ENCODE results near the gene PCCA.
A peak's percentile ranks its signal among the peaks of the same experiment; 100 is the strongest.
"Not testable (repeated sequence)": the region's sequence is repeated elsewhere in the genome, so short reads cannot be mapped to it uniquely, and the experiment has no call there.

The PCCA gene

DNA sequence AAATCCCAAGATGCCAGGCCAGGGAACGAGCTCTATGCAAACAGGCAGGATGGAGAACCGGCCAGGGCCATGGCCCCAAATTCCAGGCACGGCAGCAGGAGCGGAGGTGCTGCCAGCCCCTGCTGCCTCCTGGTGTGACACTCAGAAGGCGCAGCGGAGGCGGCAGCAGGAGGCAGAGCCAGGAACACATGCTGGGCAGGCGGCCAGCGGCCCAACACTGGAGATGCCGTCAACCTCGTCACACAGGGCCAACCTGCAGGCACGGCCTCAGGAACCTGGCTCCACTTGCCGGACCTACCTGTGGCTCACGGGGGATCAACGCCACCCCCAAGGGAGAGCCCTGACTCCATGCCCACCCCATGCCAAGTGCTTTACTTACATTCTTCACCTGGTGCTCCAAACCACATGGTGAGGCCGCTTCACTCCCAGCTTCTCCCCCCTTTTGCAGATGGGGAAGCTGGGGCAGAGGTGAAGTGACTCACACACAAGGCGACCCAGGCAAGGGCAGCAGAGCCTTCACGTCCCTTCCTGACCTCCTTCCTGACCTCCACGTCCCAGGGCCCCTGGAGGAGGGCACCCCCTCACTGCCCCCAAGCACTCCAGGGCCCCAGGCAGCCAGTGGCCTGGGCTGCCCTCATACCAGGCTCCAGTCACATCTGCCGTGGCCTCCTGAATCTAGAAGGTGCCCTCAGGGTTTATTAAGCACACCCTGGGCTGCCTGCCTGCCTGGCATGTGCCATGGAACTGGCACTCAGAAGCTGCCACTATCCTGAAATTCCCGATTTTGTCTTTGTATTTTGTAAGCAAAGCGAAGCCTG lies 456.2 kb downstream of the PCCA start:
- no peak for DNase-seq (ENCODE audit: low read depth)

GRCh38 chr13:100545684-100546061 lies 456.8 kb downstream of the PCCA start:
- no peak for DNase-seq (ENCODE audit: low read depth)

DNA sequence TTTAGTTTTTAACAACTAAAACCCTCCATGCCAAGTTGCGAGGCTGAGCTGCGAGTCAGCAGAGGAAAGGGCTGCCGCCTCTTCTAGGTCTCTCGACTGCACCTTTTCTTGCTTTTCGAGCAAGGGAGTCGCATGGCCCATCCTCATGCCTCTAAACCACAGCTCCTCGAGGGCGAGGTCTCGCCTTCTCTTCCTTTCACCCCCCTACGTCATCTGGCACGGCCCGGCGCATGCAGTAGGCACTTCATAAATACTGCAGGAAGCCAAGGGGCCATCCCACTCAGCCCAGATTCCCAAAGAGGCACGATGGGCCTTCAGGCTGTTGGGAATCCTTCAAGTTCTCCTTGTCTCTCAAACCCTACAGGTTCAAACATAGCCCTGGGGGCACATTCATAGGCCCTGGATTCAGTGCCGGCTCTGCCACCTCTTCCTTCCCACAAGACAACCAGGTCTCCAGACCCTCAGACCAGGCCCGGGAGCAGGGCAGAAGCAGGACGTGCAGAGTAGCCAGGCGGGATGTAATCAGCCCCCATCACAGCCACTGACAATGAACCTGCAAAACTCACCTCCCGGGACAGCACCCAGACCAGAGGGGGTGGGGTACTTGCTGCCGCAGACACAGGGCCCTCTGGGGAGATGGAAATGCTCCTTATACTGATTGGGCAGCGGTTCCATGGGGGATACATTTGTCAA lies 458.0 kb downstream of the PCCA start:
- no peak for DNase-seq (ENCODE audit: low read depth)

- no peak for DNase-seq (ENCODE audit: low read depth)
These were observed 458.9 kb downstream of the PCCA start for GRCh38 chr13:100547791-100548201.

- DNase-seq (ENCODE audit: low read depth) = no peak
These were observed 460.4 kb downstream of the PCCA start for GRCh38 chr13:100549316-100549715.

DNA sequence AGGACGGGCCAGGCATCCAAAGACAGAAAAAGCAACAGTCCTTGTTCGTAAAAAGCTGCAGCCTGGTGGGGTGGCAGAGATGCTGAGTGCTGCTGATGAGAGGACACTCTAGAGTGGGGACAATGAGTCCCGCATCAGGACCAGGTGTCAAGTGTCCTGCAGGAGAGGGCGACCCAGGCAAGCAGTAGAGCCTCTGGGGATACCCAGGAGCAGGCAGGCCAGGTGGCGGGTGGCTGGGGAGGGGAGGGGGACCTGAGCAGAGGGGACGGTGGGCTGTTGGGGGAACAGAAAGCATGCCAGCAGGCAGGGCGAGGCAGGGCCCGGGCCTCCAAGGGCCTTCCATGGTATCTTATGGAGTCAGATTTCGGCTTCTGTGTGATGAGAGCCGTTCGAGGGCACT lies 463.9 kb downstream of the PCCA start:
- DNase-seq (ENCODE audit: low read depth) = no peak

DNA sequence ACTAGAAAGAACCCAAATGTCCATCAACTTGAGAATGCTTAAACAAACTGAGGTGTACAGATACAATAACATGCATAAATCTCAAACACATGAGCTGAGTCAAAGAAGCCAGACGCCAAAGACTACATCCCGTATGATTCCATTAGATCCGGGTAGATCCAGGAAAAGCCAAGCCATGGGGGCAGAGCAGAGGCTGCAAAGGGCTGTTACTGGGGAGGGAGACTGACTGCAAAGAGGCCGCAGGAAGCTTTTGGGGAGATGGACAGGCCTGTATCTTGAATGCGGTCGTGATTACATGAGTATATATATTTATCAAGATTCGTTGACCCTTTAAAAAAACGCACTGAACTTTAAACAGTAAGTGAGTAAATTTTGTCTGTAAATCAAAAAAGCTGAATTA lies 471.0 kb downstream of the PCCA start:
- no peak for DNase-seq (ENCODE audit: low read depth)

GRCh38 chr13:100560498-100561157 lies 471.7 kb downstream of the PCCA start:
- DNase-seq (ENCODE audit: low read depth) = no peak

GRCh38 chr13:100561158-100561499 lies 472.2 kb downstream of the PCCA start:
- DNase-seq (ENCODE audit: low read depth) = no peak

GRCh38 chr13:100561599-100562204 lies 472.8 kb downstream of the PCCA start:
- no peak for DNase-seq (ENCODE audit: low read depth)

- DNase-seq (ENCODE audit: low read depth) = no peak
These were observed 474.9 kb downstream of the PCCA start for GRCh38 chr13:100563779-100564178.

DNA sequence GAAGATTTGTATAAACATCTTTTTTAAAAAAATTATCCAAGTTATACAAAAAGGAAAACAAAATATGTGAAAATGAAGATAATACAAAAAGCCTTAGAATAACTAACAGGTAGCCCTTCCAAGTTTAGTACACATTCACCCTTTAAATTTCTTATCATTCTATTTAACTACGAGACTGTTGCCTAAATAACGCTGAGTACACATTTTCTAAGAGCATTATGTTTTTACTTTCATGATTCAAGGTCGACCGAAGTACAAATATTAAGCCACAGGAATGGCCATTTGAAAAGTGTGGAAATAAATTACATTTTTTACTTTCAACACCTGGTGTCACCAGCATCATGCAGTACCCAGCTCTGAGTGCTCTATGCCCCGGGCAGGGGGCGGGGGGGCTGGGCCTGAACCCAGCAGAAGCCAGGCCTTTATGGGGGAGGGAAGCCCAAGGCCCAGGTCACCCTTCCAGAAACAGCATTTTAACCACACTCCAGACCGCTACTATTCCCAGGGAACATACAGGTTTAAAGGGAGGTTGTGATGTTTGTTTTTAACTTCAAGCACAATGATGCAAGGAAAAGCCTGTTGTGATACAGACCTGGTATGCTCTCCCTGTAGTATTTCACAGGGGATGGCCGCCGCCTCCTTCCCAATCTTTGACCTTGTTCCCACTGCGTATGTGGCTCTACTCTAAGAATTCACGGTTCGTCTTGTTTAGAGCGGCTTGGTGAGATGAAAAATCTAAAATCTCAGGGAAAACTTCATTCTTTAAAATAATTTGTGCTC lies 475.7 kb downstream of the PCCA start:
- DNase-seq (ENCODE audit: low read depth) = no peak

DNA sequence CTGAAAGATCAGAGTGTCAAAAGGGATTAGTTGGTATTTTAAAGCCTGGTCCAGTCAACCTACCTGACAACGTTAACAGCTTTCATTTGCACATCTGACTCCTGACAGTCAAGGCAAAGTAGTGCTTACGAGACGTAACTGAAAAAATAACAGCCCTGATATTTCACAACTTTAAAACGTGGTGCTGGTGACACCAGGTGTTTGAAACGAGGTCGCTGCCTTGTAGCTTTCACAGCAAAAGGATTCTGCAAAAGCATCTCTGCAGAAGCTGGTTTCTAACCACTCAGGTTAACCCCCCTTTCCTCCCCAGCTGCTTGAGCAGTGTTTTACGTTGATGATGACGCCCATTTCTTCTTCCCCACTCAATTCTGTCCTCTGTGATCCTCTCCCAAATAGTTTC lies 476.4 kb downstream of the PCCA start:
- no peak for DNase-seq (ENCODE audit: low read depth)

DNA sequence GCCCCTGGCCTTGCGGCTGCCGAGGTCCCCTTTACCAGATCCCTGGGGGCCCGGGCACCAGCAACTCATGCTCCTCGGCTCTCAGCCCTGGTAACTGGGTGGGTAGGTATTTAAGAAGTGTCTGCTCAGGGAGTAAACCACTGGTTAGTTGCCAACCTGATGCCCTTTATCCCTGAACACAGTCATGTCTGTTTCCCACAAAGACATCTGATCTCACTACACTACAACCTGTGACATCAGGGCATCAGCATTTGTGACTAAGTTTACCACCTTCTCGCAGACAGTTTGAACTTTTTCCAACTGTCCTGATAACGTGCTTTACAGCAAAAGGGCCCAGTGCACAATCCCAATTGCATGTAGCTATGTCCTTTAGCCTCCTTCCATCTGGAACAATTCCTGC lies 477.6 kb downstream of the PCCA start:
- DNase-seq (ENCODE audit: low read depth) = no peak

DNA sequence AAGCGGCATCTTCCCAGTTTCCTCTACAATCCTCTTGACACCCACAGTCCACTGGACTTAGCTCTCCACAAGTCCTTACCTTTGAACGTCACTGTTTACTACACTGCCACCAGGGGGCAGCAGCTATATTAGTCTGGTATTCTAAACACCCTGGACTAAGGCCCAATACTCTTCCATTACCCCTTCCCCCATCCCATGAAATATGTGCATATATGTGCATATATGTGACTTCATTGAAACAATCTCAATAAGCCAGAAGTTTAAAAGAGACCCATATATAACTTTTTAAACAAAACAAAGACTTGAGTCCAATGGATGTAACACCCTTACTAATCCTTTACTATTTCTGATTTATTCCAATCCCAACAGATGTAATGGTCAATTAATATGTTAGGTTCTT lies 484.2 kb downstream of the PCCA start:
- DNase-seq (ENCODE audit: low read depth) = peak; percentile 47

DNA sequence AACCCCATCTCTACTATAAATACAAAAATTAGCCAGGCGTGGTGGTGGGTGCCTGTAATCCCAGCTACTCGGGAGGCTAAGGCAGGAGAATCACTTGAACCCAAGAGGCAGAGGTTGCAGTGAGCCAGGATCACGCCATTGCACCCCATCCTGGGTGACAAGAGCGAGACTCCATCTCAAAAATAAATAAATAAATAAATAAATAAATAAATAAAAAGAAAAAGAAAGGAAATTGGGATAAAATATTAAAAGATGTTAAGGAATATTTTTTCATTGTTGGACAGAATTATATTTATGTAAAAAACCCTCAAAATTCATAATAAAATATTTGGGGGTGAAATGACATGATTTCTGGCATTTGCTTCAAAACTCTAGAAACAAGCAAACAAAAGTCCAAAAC lies 488.3 kb downstream of the PCCA start:
- DNase-seq (ENCODE audit: low read depth) = not testable (repeated sequence)
